ENCODE results near the gene SYNE1. TPM values are rescaled to one million over a fixed set of nuclear protein-coding genes. Genes with fewer than 3 reads are reported as not detected.

The SYNE1 gene
- total RNA-seq, 2 experiments from 2014 or later: 74.6 to 140 TPM

GRCh38 chr6:152233547-152234320, 403.4 kb downstream of the SYNE1 start:
- Histone ChIP-seq H3K9me2 (ENCODE audit: insufficient read depth, low read length) (no peaks in the 10 kb centered on the region), H3K36me3 (ENCODE audit: insufficient read depth, low read length) (peaks cover 88% of the 10 kb centered on the region), H4K20me1 (ENCODE audit: insufficient read depth, low read length) (no peaks in the 10 kb centered on the region), H3K27ac (ENCODE audit: low read depth, low read length, poor library complexity, severe bottlenecking) (no peak overlapping the region), H3K4me3 (ENCODE audit: low read depth, low read length, poor library complexity, severe bottlenecking) (no peak overlapping the region), H2AFZ (ENCODE audit: low read length) (no peak overlapping the region), H3K79me2 (ENCODE audit: insufficient read depth, low read depth, low read length) (no peaks in the 10 kb centered on the region), H3K4me2 (ENCODE audit: low read length) (no peak overlapping the region), H3K9me3 (ENCODE audit: low read length) (no peaks in the 10 kb centered on the region), H3K4me1 (ENCODE audit: insufficient read depth, low read length, poor library complexity, severe bottlenecking) (no peaks in the 10 kb centered on the region)
- no peak for DNase-seq (ENCODE audit: low spot score)
- TF ChIP-seq EZH2phosphoT487 (IDR thresholded peaks at IDR 0.05; ENCODE audit: borderline replicate concordance, low read depth, low read length) (no peak), CTCF (conservative IDR thresholded peaks at IDR 0.05; ENCODE audit: low read length) (no peak)
- BruUV-seq (replicated peaks): no TSS peak
- intact Hi-C loops (cut with micrococcal nuclease; ENCODE audit: unreplicated experiment): no loop called here
- ChIA-PET POLR2A (interaction anchor here (0.6 to 0.7 kb wide), 2 partner anchors 34 to 69 kb away, joined by 3 read pairs; no protein-coding TSS in a partner anchor), CTCF (ENCODE audit: unreplicated experiment) (no interaction called here)

GRCh38 chr6:152232501-152233151, 404.5 kb downstream of the SYNE1 start:
- POLR2A ChIA-PET: interaction anchor here (0.5 kb wide), 1 partner anchor 56 kb away, joined by 3 read pairs; no protein-coding TSS in a partner anchor
- no peak for DNase-seq (ENCODE audit: low spot score)
- Histone ChIP-seq H3K9me3 (ENCODE audit: low read length) (no peaks in the 10 kb centered on the region), H3K4me1 (ENCODE audit: insufficient read depth, low read length, poor library complexity, severe bottlenecking) (no peaks in the 10 kb centered on the region), H3K4me3 (ENCODE audit: low read depth, low read length, poor library complexity, severe bottlenecking) (no peak overlapping the region), H3K4me2 (ENCODE audit: low read length) (no peak overlapping the region), H3K27ac (ENCODE audit: low read depth, low read length, poor library complexity, severe bottlenecking) (no peak overlapping the region), H2AFZ (ENCODE audit: low read length) (no peak overlapping the region), H3K9me2 (ENCODE audit: insufficient read depth, low read length) (no peaks in the 10 kb centered on the region), H3K36me3 (ENCODE audit: insufficient read depth, low read length) (peaks cover 86% of the 10 kb centered on the region), H4K20me1 (ENCODE audit: insufficient read depth, low read length) (no peaks in the 10 kb centered on the region), H3K79me2 (ENCODE audit: insufficient read depth, low read depth, low read length) (no peaks in the 10 kb centered on the region)
- TSS peak; percentile 18 for BruUV-seq (replicated peaks)
- intact Hi-C loops (cut with micrococcal nuclease; ENCODE audit: unreplicated experiment): no loop called here
- CTCF ChIA-PET (ENCODE audit: unreplicated experiment): no interaction called here
- TF ChIP-seq EZH2phosphoT487 (IDR thresholded peaks at IDR 0.05; ENCODE audit: borderline replicate concordance, low read depth, low read length): no peak
- TF ChIP-seq CTCF (conservative IDR thresholded peaks at IDR 0.05; ENCODE audit: low read length): 0 out of 2 replicates have a peak, but pooled peaks have one; percentile 16

Measured in OCI-LY7 (cell line).